Measurements from ENCODE around the gene DCTD.

GRCh38 chr4:182924497-182924896 lies 7.3 kb upstream of the DCTD start:
- TF ChIP-seq POLR2A (IDR thresholded peaks at IDR 0.05; ENCODE audit: low read length), result no peak
- no peak for TF ChIP-seq GATA1 (IDR thresholded peaks at IDR 0.05; ENCODE audit: low read depth, low read length)
